Mucosa of rectum (tissue), 2 donors: ENCODE data around the gene JAG1.
"Not testable (repeated sequence)": the region's sequence is repeated elsewhere in the genome, so short reads cannot be mapped to it uniquely, and the experiment has no call there.

Experiments
- H3K27ac ChIP-seq, 2 donors: one replicate each; pipeline ENCODE4 v1.7.0; 2013; ENCODE audit warnings: inconsistent platforms in 2 of 2, low read depth in 2 of 2, low read length in 2 of 2
- H3K27me3 ChIP-seq, 2 donors: one replicate each; pipeline ENCODE4 v1.7.0; 2013; ENCODE audit warnings: low read length in 2 of 2; ENCODE audit not compliant: control insufficient read depth in 2 of 2, insufficient read depth in 2 of 2
- H3K36me3 ChIP-seq, 2 donors: one replicate each; pipeline ENCODE4 v1.7.0; 2013; ENCODE audit warnings: low read length in 2 of 2; ENCODE audit not compliant: control insufficient read depth in 2 of 2, insufficient read depth in 2 of 2
- H3K4me1 ChIP-seq, 2 donors: one replicate each; pipeline ENCODE4 v1.7.0; 2013; ENCODE audit warnings: low read length in 2 of 2, mild to moderate bottlenecking in 1 of 2; ENCODE audit not compliant: control insufficient read depth in 2 of 2, insufficient read depth in 2 of 2
- H3K4me3 ChIP-seq, 2 donors: one replicate each; pipeline ENCODE4 v1.7.0; 2013; ENCODE audit warnings: low read length in 2 of 2
- H3K9ac ChIP-seq, 2 donors: one replicate each; pipeline ENCODE4 v1.7.0; 2013; ENCODE audit warnings: low read length in 2 of 2, low read depth in 1 of 2, mild to moderate bottlenecking in 1 of 2
- H3K9me3 ChIP-seq, 2 donors: one replicate each; pipeline ENCODE4 v1.7.0; 2013; ENCODE audit warnings: low read length in 2 of 2; ENCODE audit not compliant: control insufficient read depth in 2 of 2
- donor health status: healthy.
- donor health status: Normal muscosa, but diverticular disease.

The JAG1 gene

DNA sequence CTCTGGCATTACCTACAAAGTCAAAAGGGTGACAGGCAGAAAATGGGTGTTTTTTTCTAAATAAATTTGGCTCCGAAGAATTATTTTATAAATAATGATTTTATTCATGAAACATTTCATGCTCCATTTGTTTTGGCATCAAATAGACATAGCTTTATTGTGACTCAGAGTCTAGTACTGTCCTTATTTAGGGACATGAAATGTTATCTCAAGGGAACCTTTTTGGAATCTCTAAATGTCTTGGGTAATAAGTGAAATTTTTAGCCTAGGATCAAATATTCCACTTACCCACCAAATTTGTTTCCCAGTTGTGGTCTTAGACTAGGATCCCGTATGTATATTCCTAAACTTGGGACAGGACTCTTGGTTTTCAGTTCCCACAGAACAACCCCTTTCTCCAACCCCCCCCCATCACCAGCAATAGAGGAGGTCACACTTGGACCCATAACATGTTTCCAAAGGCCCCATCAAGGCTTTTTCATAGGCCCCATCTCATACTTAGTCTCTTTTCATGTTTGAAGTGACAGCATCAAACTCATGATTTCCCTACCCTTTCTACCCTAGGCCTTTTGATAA lies 81.8 kb downstream of the JAG1 start:
- H3K36me3 ChIP-seq: no peaks in the 10 kb centered on the region
- no peaks in the 10 kb centered on the region for H3K9me3 ChIP-seq
- H3K4me1 ChIP-seq: no peaks in the 10 kb centered on the region
- peak overlapping the region in 1 of 2 donors; percentile 37 for H3K27ac ChIP-seq
- H3K27me3 ChIP-seq: no peaks in the 10 kb centered on the region
- no peak overlapping the region for H3K4me3 ChIP-seq
- H3K9ac ChIP-seq: no peak overlapping the region

DNA sequence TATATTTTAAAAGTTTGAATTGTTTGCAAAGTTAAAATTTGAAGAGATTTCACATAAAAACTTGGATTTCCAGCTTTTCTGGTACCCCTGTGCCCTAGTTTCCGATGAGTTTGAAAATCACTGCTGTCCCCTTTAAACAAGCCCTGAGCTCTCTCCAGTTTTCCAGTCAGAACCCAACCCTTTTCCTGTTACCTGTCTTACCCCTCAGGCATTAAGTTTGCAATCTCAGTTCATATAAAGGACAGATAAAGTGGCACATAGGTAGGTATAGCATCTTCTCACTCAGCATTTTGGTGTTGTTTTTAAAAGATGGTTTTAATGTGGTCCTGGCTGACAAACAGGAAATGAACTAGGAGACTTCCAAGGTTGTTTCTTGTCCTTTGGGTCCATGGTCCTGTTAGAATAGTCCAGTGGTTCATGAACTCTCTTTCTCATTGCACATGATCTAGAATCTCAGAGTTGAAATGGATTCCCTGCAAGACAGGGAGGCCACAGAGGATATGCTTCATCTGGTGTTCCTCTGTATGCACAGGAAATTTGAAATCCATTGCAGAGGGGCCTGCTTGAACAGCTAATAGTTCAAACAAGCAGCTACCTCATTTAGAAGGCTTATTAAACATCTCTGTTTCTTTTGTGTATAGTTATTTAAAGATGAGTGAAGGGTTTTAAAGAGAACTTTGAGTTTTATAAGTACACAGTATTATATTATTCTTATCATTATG lies 82.7 kb downstream of the JAG1 start:
- H3K27ac ChIP-seq: no peak overlapping the region

DNA sequence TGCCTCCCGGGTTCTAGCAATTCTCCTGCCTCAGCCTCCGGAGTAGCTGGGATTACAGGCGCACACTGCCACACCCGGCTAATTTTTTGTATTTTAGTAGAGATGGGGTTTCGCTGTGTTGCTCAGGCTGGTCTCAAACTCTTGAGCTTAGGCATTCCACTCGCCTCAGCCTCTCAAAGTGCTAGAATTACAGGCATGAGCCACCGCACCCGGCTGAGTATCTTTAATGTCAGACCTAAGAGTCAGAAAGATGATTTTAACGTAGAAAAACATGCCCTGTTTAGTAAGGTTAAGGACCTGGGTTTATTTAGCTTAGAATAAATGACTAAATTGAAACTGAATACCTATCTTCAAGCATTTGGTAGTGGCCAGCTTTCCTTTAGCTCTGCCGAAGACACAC lies 83.4 kb downstream of the JAG1 start:
- H3K4me1 ChIP-seq, H3K36me3 ChIP-seq, H3K27ac ChIP-seq, H3K9me3 ChIP-seq, H3K4me3 ChIP-seq, H3K9ac ChIP-seq, H3K27me3 ChIP-seq: not testable (repeated sequence)

More for the DNA sequence above, 82.7 kb downstream of the JAG1 start:
- H3K4me1 ChIP-seq: no peaks in the 10 kb centered on the region
- no peak overlapping the region for H3K4me3 ChIP-seq
- no peak overlapping the region for H3K9ac ChIP-seq
- no peaks in the 10 kb centered on the region for H3K27me3 ChIP-seq
- no peaks in the 10 kb centered on the region for H3K36me3 ChIP-seq
- no peaks in the 10 kb centered on the region for H3K9me3 ChIP-seq
